ENCODE results near the gene PPP1R3F.

The PPP1R3F gene

DNA sequence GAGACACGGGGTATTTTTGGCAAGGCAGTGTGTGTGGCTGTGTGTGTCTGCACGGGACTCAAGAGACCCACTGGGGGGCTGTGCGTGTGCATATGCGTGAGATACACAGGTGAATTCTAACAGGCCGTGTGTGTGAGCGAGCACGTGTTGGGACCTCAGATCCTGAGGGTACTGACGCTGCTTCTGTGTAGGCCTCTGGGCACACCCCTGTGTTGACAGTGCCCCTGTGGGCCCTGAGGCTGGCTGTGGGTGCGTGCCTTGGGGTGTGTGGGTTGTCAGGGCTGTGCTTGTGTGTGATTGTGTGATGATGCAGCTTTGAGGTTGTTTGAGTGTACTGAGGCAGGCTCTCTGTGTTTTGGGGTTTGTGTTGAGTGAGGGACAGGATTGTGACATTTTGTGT, 19.0 kb upstream of the PPP1R3F start:
- no peak for DNase-seq

DNA sequence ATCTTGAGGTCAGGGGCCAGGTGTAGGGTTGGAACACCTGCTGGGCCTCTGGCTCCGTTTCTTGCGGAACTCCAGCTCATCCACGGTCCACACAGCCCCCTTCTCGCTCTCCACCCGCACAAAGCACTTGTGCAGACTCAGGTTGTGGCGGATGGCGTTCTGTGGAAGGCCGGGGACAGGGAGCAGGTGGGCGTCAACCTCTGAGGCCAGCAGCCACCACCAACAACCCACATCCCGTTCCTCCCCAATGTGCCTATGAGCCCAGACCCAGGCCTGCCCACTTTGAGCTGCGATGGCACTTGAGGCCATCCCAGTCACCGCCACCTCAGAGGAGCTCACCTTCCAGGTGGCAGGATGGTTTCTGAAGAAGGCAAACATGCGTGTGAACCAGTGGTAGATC, 18.3 kb upstream of the PPP1R3F start:
- no peak for DNase-seq

DNA sequence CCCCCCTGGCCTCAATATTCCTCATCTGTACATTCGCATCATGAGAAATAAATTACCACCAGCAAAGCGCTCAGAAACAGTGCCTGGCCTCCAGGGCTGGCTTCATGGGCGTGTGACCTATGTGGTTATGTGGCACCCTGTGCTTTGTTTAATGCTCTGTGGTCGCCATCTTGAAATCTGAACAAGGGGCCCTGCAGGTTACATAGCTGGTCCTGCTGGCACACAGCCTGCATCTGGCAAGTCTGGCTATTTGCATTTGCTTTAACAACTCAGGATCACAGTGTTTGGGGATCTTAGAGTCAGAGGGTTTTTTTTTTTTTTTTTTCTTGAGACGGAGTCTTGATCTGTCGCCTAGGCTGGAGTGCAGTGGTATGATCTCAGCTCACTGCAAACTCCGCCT, 15.0 kb upstream of the PPP1R3F start:
- no peak for DNase-seq

- DNase-seq, result no peak
Measured at GRCh38 chrX:49256268-49256995, 13.2 kb upstream of the PPP1R3F start.

DNA sequence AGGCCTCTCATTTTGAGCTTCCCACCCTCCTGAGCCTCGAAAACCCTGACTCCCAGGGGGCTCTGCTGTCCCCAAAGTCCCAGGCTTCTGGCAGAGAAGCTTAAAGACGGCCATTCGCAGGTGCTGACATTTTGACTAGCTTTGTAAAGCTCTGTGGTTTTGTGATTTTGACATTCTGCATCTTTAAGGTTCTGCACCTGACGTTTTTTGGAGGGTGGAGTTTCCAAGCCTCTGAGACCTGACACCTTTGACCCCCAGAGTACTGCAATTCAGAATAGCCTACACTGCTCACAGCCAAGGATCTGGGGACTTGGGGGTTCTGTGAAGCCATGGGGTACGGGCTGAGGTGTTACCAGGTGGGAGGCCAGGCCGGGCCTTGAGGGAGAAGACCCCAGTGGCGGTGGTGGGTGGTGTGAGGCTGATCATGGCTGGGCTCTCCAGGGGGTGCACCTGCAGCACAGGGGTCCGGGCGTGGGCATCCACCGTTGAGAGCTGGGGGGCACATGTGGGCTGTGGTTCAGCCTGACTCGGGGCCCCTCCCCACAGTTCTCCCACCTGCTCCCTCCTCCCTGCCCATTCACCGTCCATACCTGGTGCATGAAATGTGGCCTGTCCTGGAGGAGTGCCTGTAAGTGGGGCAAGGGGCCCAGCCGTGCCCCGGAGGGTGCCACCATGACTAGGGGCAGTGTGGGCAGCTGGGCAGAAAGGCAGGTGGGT, 12.4 kb upstream of the PPP1R3F start:
- no peak for DNase-seq

GRCh38 chrX:49257846-49258748, 11.5 kb upstream of the PPP1R3F start:
- DNase-seq, result no peak

- DNase-seq, result no peak
Measured at GRCh38 chrX:49258749-49259124, 10.9 kb upstream of the PPP1R3F start.

DNA sequence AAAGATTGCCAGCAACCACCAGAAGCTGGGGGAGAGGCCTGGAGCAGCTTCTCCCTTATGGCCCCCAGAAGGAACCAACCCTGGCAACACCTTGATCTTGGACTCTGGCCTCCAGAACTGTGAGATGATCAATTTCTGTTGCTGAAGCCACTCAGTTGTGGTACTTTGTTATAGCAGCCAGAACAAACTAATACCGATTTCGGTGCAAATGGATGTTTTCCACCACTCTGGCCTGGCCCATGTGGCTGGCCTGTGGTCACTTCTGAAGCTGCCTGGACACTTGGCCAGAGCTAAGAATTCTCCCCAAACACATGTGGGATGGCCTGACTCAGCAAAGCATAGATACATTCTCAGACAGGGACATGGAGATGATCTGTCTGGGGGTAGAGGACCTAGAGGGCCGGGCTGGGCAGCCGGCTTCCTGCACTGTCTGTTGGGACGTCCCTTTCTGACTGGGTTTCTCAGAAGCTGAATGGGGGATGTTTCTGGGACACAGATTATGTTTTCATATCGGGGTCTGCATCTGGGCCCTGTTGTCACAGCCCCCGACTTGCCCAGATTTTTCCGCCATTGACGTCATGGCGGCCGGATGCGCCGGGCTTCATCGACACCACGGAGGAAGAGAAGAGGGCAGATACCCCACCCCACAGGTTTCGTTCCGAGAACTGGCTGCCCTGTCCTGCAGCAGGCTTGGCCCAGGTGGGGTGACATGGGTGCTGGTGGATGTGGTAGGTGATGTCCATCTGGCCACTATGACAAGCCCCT, 9.2 kb upstream of the PPP1R3F start:
- no peak for DNase-seq

DNA sequence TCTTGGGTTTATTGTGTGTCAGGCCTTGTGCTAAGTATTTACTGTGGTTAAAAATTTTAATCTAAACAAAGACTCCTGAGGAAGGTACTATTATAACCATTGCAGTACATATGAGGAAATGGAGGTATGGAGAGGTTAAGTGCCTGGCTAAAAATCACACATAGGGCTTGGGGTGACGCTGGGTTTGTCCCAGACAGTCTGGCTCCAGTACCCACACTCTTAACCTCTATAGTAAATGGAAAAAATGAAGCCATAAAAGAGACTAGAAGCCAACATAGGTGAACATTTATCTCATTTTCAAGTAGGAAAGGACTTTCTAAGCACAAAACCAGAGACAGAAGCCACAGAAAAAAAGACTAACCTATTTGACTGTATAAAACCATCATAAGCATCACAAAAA, 7.0 kb upstream of the PPP1R3F start:
- DNase-seq, result no peak

DNA sequence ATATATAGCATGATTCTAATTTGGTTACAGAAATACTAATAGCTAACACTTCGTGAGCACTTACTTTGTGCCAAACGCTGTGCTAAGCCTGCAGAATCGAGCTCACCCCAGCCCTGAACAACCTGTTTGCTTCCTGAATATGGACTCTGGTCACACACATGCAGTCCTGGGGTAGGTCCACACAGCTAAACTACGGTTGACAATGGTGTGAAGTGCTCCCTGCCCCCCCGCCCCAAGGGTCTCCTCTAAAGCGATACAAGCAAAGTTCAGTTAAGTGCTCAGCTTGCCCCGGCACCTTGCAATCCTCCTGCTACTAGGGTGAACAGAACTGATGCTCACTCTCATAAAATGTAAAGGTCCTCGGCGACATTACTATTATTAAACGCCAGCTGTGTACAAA, 6.0 kb upstream of the PPP1R3F start:
- no peak for DNase-seq

DNA sequence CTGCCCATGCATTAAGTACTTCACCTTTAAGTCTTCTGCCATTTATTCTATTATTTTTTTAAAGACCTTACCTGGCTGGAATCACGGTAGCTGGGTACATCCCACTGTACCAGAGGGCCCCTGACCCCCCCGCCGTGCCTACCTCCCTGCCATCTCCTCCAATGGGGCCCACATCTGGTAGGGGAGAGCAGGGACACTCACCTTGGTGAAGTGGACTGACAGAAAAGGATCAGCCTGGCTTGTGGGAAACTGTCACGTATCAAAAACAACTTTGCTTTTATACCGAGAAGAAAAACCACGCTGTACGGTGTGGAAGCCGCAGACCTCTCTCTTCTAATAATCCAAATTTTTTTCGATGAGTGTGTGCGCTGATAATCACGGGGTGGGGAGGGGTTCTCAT, 5.1 kb upstream of the PPP1R3F start, which contains the start of gene FOXP3:
TSS of gene FOXP3 (minus strand) at position 251 of the 400 bp plus-strand sequence. CDS start 6,205 bp downstream, outside the sequence.
- DNase-seq, result no peak

GRCh38 chrX:49266523-49267445, 2.8 kb upstream of the PPP1R3F start:
- DNase-seq, result no peak

DNA sequence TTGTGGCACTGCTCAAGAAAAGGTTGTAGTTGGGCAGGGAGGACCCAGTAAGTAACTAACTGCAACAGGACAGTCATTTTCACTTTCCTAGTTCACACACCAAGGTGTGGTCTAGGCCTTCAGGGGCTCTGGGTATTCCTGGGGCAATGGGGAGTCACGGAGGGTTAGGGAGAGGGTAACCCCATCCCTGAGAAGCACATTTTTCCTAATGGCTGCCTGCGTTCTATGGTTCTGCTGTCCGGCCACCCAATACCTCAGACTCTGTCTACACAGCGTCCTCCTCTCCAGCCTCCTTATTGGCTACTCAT, 937 bp upstream of the PPP1R3F start:
- DNase-seq, result no peak

DNA sequence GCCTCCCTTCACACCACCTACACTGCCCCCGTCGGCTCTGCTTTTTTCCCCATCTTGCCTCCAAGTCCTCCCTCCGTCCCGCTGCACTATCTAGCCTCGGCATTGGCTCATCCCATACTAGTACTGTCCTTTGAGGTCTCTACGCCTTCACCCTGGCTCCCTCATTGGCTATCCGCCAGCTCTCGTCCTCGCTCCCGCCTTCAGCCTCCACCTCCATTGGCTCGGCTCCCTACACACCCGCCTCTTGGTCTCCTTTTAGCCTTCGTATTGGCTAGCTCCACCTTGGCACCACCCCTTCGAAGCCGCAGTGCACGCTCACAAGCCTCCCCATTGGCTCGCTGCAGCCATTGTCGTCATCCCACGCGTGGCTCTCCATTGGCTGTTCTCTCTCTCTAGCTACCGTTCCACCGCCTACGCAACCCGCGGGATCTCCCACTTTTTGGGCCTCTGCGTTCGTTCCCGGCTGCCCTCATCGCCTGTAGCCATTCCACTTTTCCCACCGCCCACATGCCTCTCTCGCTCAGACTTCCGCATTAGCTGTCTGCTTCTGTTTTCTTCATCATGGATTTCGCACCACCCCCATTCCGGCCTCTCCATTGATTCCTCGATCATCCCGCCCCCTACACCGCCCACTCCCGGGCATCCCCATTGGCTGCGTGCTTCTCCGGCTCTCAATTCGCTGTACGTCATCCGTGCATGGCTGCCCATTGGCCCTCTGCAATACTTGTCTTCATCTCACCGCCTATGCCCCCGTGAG, 405 bp upstream of the PPP1R3F start:
- DNase-seq, result peak; percentile 77

GRCh38 chrX:49270249-49270921, 792 bp downstream of the PPP1R3F start:
- DNase-seq, result no peak

- no peak for DNase-seq
Measured at GRCh38 chrX:49271341-49271740, 1.7 kb downstream of the PPP1R3F start.

DNA sequence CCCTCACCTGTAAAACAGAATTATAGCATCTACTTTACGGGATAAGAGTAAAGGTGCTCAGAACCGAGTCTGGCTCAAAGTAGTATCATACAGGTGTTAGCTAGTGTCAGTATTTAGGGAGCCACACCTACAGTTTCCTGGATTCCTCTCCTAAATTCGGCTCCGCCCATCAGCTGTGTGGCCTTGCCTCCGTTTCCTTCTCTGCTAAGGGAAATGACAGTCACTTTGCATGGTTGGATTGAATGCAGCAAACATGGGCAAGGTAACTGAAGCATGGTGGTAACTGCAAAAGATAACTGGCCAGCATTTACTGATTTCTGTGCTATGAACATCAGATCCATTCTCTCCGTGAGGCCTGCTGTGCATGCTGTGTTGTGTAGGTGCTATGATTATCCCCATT, 2.8 kb downstream of the PPP1R3F start:
- no peak for DNase-seq

DNA sequence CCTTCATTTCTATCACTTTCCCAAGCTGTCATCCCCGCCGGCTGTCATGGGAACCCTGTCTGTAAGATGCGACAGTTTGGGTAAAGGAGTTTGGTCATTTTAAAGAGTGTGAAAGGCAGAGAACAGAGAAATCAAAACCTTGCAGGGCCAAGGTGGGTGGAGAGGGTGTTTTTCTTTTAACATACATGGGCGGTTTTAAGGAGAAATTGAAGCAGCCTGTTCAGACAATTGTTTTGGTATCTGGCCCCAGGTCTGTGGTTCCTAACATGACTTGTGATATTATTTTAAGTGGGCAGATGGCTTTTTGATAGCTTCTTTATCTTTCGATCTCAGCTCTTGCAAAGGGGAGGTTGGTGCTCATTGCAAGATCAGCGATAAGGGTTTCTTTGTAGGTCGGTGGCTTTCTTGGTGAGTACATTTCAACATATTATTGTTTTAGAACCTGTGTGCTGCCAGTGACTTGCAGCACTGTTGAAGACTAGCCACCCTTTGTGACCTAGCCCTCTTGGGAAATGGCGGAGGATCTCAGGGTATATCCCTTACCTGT, 3.7 kb downstream of the PPP1R3F start:
- DNase-seq, result no peak

GRCh38 chrX:49276207-49276606, 6.6 kb downstream of the PPP1R3F start:
- no peak for DNase-seq

All from KG1 (cell line).